ENCODE data around the gene ZMIZ1.

GRCh38 chr10:79088176-79088575, 19.4 kb downstream of the ZMIZ1 start:
- TF ChIP-seq, protein P1, sequence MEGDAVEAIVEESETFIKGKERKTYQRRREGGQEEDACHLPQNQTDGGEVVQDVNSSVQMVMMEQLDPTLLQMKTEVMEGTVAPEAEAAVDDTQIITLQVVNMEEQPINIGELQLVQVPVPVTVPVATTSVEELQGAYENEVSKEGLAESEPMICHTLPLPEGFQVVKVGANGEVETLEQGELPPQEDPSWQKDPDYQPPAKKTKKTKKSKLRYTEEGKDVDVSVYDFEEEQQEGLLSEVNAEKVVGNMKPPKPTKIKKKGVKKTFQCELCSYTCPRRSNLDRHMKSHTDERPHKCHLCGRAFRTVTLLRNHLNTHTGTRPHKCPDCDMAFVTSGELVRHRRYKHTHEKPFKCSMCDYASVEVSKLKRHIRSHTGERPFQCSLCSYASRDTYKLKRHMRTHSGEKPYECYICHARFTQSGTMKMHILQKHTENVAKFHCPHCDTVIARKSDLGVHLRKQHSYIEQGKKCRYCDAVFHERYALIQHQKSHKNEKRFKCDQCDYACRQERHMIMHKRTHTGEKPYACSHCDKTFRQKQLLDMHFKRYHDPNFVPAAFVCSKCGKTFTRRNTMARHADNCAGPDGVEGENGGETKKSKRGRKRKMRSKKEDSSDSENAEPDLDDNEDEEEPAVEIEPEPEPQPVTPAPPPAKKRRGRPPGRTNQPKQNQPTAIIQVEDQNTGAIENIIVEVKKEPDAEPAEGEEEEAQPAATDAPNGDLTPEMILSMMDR (conservative IDR thresholded peaks at IDR 0.05; ENCODE audit: low read depth in 2 of 2), result no peak
- TF ChIP-seq EZH2 (IDR thresholded peaks at IDR 0.05; ENCODE audit: low read depth, unreplicated experiment) (no peak), EZH2phosphoT487 (IDR thresholded peaks at IDR 0.05; ENCODE audit: unreplicated experiment) (no peak), POLR2AphosphoS5 (IDR thresholded peaks at IDR 0.05; ENCODE audit: low read depth) (no peak), JUNB (IDR thresholded peaks at IDR 0.05; ENCODE audit: unreplicated experiment) (no peak), REST (IDR thresholded peaks at IDR 0.05; ENCODE audit: unreplicated experiment) (no peak), ZNF462 (CRISPR knock-in tag; IDR thresholded peaks at IDR 0.05) (no peak), NANOG (IDR thresholded peaks at IDR 0.05; ENCODE audit: borderline replicate concordance) (no peak), ZNF114 (CRISPR knock-in tag; IDR thresholded peaks at IDR 0.05) (no peak)
- TF ChIP-seq, protein P2, sequence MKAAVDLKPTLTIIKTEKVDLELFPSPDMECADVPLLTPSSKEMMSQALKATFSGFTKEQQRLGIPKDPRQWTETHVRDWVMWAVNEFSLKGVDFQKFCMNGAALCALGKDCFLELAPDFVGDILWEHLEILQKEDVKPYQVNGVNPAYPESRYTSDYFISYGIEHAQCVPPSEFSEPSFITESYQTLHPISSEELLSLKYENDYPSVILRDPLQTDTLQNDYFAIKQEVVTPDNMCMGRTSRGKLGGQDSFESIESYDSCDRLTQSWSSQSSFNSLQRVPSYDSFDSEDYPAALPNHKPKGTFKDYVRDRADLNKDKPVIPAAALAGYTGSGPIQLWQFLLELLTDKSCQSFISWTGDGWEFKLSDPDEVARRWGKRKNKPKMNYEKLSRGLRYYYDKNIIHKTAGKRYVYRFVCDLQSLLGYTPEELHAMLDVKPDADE (IDR thresholded peaks at IDR 0.05), result no peak

Measured in GM23338 (cell line).